ENCODE data around the gene RIT2.
"Not testable (repeated sequence)": the region's sequence is repeated elsewhere in the genome, so short reads cannot be mapped to it uniquely, and the experiment has no call there.

The RIT2 gene

GRCh38 chr18:42830936-42831335 is 284.5 kb downstream of the RIT2 start:
- DNase-seq (ENCODE audit: low spot score) = no peak

- no peak for DNase-seq (ENCODE audit: low spot score)
Observed at GRCh38 chr18:42828881-42829280, 286.6 kb downstream of the RIT2 start.

GRCh38 chr18:42824178-42824577 is 291.3 kb downstream of the RIT2 start:
- DNase-seq (ENCODE audit: low spot score) = no peak

- no peak for DNase-seq (ENCODE audit: low spot score)
Observed at GRCh38 chr18:42822711-42823110, 292.8 kb downstream of the RIT2 start.

GRCh38 chr18:42821492-42821891 is 294.0 kb downstream of the RIT2 start:
- DNase-seq (ENCODE audit: low spot score) = no peak

GRCh38 chr18:42814618-42815017 is 300.9 kb downstream of the RIT2 start:
- DNase-seq (ENCODE audit: low spot score) = no peak

GRCh38 chr18:42814184-42814583 is 301.3 kb downstream of the RIT2 start:
- DNase-seq (ENCODE audit: low spot score) = no peak

- no peak for DNase-seq (ENCODE audit: low spot score)
Observed at GRCh38 chr18:42813570-42813969, 301.9 kb downstream of the RIT2 start.

GRCh38 chr18:42807887-42808286 is 307.6 kb downstream of the RIT2 start:
- no peak for DNase-seq (ENCODE audit: low spot score)

- DNase-seq (ENCODE audit: low spot score) = no peak
Observed at GRCh38 chr18:42801706-42802105, 313.8 kb downstream of the RIT2 start.

- DNase-seq (ENCODE audit: low spot score) = no peak
Observed at GRCh38 chr18:42798606-42799170, 316.8 kb downstream of the RIT2 start.

- DNase-seq (ENCODE audit: low spot score) = not testable (repeated sequence)
Observed at GRCh38 chr18:42795213-42795789, 320.2 kb downstream of the RIT2 start.

- DNase-seq (ENCODE audit: low spot score) = no peak
Observed at GRCh38 chr18:42792731-42793130, 322.8 kb downstream of the RIT2 start.

- DNase-seq (ENCODE audit: low spot score) = no peak
Observed at GRCh38 chr18:42784632-42785031, 330.9 kb downstream of the RIT2 start.

GRCh38 chr18:42782929-42783328 is 332.6 kb downstream of the RIT2 start:
- no peak for DNase-seq (ENCODE audit: low spot score)

- no peak for DNase-seq (ENCODE audit: low spot score)
Observed at GRCh38 chr18:42781298-42781815, 334.1 kb downstream of the RIT2 start.

- no peak for DNase-seq (ENCODE audit: low spot score)
Observed at GRCh38 chr18:42780171-42780570, 335.3 kb downstream of the RIT2 start.

- DNase-seq (ENCODE audit: low spot score) = no peak
Observed at GRCh38 chr18:42778445-42779042, 336.9 kb downstream of the RIT2 start.

- DNase-seq (ENCODE audit: low spot score) = no peak
Observed at GRCh38 chr18:42778024-42778423, 337.5 kb downstream of the RIT2 start.

GRCh38 chr18:42773870-42774269 is 341.6 kb downstream of the RIT2 start:
- DNase-seq (ENCODE audit: low spot score) = no peak

GRCh38 chr18:42771936-42772335 is 343.5 kb downstream of the RIT2 start:
- DNase-seq (ENCODE audit: low spot score) = no peak

- no peak for DNase-seq (ENCODE audit: low spot score)
Observed at GRCh38 chr18:42765302-42765701, 350.2 kb downstream of the RIT2 start.

- DNase-seq (ENCODE audit: low spot score) = no peak
Observed at GRCh38 chr18:42760290-42760689, 355.2 kb downstream of the RIT2 start.

GRCh38 chr18:42758852-42759251 is 356.6 kb downstream of the RIT2 start:
- DNase-seq (ENCODE audit: low spot score) = no peak
